GM21723 (cell line): ENCODE data around the gene JDP2.
A peak's percentile ranks its signal among the peaks of the same experiment; 100 is the strongest.

Experiments used
- ATAC-seq: cut with Tn5 transposase; IDR thresholded peaks from one replicate; pipeline ENCODE4 v1.9.1; 2021; ENCODE audit warnings: mild to moderate bottlenecking, moderate library complexity; ENCODE audit not compliant: unreplicated experiment

The JDP2 gene

GRCh38 chr14:75409316-75410205 lies 18.3 kb upstream of the JDP2 start:
- ATAC-seq: no peak

- no peak for ATAC-seq
Observed at GRCh38 chr14:75411214-75411540, 16.6 kb upstream of the JDP2 start.

- ATAC-seq: no peak
Observed at GRCh38 chr14:75413013-75413412, 14.8 kb upstream of the JDP2 start.

- no peak for ATAC-seq
Observed at GRCh38 chr14:75417674-75418073, 10.1 kb upstream of the JDP2 start.

GRCh38 chr14:75418850-75419768 lies 8.7 kb upstream of the JDP2 start:
- ATAC-seq: no peak

- ATAC-seq: no peak
Observed at GRCh38 chr14:75422169-75422568, 5.7 kb upstream of the JDP2 start.

- ATAC-seq: no peak
Observed at GRCh38 chr14:75424496-75424895, 3.3 kb upstream of the JDP2 start.

GRCh38 chr14:75425446-75425845 lies 2.4 kb upstream of the JDP2 start:
- no peak for ATAC-seq

GRCh38 chr14:75426332-75427125 lies 1.3 kb upstream of the JDP2 start:
- ATAC-seq: peak; percentile 67

GRCh38 chr14:75427126-75427481 lies 718 bp upstream of the JDP2 start:
- ATAC-seq: peak; percentile 41

- ATAC-seq: peak; percentile 28
Observed at GRCh38 chr14:75428230-75429104, 645 bp downstream of the JDP2 start.

- no peak for ATAC-seq
Observed at GRCh38 chr14:75429562-75429961, 1.7 kb downstream of the JDP2 start.

GRCh38 chr14:75430116-75430515 lies 2.3 kb downstream of the JDP2 start:
- no peak for ATAC-seq

- ATAC-seq: no peak
Observed at GRCh38 chr14:75430526-75430925, 2.7 kb downstream of the JDP2 start.

GRCh38 chr14:75430976-75431375 lies 3.2 kb downstream of the JDP2 start:
- ATAC-seq: no peak

GRCh38 chr14:75431827-75432226 lies 4.0 kb downstream of the JDP2 start:
- no peak for ATAC-seq

- ATAC-seq: no peak
Observed at GRCh38 chr14:75432411-75432810, 4.6 kb downstream of the JDP2 start.

GRCh38 chr14:75433631-75434071 lies 5.8 kb downstream of the JDP2 start:
- no peak for ATAC-seq

GRCh38 chr14:75434138-75434889 lies 6.5 kb downstream of the JDP2 start:
- ATAC-seq: no peak

- ATAC-seq: no peak
Observed at GRCh38 chr14:75434890-75435248, 7.0 kb downstream of the JDP2 start.
